ENCODE measurements around the gene GALR2. TPM values are rescaled to one million over a fixed set of nuclear protein-coding genes. Genes with fewer than 3 reads are reported as not detected.
"Not testable (repeated sequence)": the region's sequence is repeated elsewhere in the genome, so short reads cannot be mapped to it uniquely, and the experiment has no call there.

GALR2 gene
- total and polyA plus RNA-seq, 8 donors: 0.12 to 0.23 (median 0.21) TPM; not detected in 5

DNA sequence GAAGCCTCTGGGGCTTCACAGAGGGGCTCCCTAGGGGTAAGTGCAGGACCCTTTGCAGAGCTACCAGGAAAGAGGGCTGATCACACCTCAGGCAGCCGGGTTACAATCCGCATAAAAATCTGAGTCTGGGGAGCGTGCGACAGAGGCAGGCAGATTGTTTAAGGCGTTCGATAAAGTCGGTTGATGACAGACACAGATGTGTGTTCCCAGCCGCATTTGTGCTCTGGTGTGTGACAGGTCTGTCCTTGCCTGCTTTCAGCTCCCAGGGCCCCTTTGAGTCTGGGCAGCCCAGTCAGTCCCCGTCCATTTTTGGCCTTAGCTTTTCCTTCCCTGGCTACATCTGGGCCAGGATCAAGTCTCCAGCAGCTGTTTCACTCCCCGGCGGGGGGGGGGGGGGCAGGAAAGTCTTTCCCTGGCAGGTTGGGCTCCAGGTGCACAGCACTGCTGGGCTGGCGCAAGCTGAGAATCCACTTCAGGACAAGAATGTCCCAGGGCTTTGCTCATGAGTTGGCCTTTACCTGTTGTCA, 3.1 kb downstream of the GALR2 start:
- Histone ChIP-seq H3K4me3 (no peak overlapping the region), H3K4me1 (peaks cover 11 to 49% of the 10 kb centered on the region in 2 donors), H3K27me3 (peaks cover 67 to 75% of the 10 kb centered on the region in 2 donors), H3K9me3 (no peaks in the 10 kb centered on the region), H3K36me3 (peaks cover 0 to 11% of the 10 kb centered on the region in 2 donors), H3K27ac (no peak overlapping the region)
- DNase-seq (no peak), ATAC-seq (peak; percentile 17)
- intact Hi-C loops (cut with DNase I): no loop called here
- TF ChIP-seq, protein P1, sequence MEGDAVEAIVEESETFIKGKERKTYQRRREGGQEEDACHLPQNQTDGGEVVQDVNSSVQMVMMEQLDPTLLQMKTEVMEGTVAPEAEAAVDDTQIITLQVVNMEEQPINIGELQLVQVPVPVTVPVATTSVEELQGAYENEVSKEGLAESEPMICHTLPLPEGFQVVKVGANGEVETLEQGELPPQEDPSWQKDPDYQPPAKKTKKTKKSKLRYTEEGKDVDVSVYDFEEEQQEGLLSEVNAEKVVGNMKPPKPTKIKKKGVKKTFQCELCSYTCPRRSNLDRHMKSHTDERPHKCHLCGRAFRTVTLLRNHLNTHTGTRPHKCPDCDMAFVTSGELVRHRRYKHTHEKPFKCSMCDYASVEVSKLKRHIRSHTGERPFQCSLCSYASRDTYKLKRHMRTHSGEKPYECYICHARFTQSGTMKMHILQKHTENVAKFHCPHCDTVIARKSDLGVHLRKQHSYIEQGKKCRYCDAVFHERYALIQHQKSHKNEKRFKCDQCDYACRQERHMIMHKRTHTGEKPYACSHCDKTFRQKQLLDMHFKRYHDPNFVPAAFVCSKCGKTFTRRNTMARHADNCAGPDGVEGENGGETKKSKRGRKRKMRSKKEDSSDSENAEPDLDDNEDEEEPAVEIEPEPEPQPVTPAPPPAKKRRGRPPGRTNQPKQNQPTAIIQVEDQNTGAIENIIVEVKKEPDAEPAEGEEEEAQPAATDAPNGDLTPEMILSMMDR (IDR thresholded peaks at IDR 0.05): no peak

DNA sequence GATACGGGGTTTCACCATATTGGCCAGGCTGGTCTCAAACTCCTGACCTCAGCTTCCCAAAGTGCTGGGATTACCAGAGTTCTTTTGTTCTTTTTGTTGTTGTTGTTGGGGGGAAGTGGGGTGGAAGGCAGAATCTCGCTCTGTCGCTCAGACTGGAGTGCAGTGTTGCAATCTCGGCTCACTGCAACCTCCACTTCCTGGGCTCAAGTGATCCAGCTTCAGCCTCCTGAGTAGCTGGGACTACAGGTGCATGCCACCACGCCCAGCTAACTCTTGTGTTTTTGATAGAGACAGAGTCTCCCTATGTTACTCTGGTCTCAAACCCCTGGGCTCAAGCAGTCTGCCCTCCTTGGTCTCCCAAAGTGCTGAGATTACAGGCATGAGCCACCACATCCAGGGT, 3.8 kb downstream of the GALR2 start:
- H3K36me3 ChIP-seq: peaks cover 0 to 19% of the 10 kb centered on the region in 2 donors
- H3K9me3 ChIP-seq; DNase-seq; H3K4me3 ChIP-seq; H3K27ac ChIP-seq; intact Hi-C loops (cut with DNase I); ATAC-seq: not testable (repeated sequence)
- H3K27me3 ChIP-seq: peaks cover 66 to 74% of the 10 kb centered on the region in 2 donors
- peaks cover 11 to 44% of the 10 kb centered on the region in 2 donors for H3K4me1 ChIP-seq

DNA sequence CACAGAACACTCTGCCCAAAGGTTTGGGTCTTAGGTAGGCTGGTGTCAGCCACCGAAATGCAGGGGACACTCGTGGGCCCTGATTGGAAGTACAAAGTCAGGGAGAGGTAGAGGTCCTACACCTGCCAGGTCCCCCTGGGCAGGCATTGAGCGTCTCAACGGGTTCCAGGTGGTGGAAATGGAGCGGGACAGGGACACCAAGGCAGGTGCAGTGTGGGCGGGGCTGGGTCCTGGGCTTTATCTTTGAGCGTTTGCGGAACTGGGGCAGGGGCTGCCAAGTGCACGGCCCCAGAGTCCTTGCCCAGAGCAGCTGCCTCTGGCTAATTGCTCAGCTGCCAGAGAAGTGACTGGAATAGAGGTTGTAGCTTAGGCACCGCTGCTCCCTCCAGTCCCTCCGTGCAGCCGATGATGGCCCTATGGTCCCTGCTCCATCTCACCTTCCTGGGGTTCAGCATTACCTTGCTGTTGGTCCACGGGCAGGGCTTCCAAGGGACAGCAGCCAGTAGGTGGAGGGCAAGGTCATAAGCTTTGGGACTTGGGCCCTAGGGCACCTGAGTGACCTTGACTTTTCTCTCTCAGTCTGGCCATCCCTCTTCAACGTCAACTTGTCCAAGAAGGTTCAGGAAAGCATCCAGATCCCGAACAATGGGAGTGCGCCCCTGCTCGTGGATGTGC, 4.4 kb downstream of the GALR2 start, which contains the start of gene ZACN:
ZACN (plus strand) TSS at position 323 of the 675 bp plus-strand sequence; CDS start at position 406, 83 bp downstream.
- TF ChIP-seq, protein P1 (IDR thresholded peaks at IDR 0.05): no peak
- peaks cover 11 to 43% of the 10 kb centered on the region in 2 donors for H3K4me1 ChIP-seq
- peaks cover 60 to 67% of the 10 kb centered on the region in 2 donors for H3K27me3 ChIP-seq

DNA sequence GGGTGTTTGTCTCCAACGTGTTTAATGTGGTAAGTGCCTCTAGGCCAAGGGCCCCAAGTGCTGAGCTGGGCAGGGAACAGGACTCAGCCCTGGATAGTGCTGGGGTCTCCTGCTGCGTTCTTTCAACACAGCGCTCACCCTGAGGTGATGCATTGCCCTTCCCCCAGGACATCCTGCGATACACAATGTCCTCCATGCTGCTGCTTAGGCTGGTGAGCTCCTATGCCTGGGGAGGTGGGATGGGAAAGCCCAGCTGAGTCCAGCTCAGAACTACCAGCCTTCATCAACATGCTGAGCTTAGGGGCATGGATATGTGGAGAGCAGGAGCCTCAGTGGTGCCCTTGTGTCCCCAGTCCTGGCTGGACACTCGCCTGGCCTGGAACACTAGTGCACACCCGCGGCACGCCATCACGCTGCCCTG, 5.0 kb downstream of the GALR2 start:
- ATAC-seq (no peak), DNase-seq (no peak)
- TF ChIP-seq, protein P1 (IDR thresholded peaks at IDR 0.05): no peak
- intact Hi-C loops (cut with DNase I): no loop called here
- Histone ChIP-seq H3K9me3 (no peaks in the 10 kb centered on the region), H3K27me3 (peaks cover 55 to 62% of the 10 kb centered on the region in 2 donors), H3K36me3 (peaks cover 0 to 30% of the 10 kb centered on the region in 2 donors), H3K4me3 (no peak overlapping the region), H3K4me1 (peaks cover 7 to 38% of the 10 kb centered on the region in 2 donors), H3K27ac (no peak overlapping the region)

More for the DNA sequence above, 4.4 kb downstream of the GALR2 start, which contains the start of gene ZACN:
- H3K4me3 ChIP-seq: no peak within 1 kb of the TSS
- DNase-seq: no peak
- no peaks in the 10 kb centered on the region for H3K9me3 ChIP-seq
- no peak for ATAC-seq
- peaks cover 0 to 25% of the 10 kb centered on the region in 2 donors for H3K36me3 ChIP-seq
- intact Hi-C loops (cut with DNase I): no loop called here
- H3K27ac ChIP-seq: no peak within 1 kb of the TSS

DNA sequence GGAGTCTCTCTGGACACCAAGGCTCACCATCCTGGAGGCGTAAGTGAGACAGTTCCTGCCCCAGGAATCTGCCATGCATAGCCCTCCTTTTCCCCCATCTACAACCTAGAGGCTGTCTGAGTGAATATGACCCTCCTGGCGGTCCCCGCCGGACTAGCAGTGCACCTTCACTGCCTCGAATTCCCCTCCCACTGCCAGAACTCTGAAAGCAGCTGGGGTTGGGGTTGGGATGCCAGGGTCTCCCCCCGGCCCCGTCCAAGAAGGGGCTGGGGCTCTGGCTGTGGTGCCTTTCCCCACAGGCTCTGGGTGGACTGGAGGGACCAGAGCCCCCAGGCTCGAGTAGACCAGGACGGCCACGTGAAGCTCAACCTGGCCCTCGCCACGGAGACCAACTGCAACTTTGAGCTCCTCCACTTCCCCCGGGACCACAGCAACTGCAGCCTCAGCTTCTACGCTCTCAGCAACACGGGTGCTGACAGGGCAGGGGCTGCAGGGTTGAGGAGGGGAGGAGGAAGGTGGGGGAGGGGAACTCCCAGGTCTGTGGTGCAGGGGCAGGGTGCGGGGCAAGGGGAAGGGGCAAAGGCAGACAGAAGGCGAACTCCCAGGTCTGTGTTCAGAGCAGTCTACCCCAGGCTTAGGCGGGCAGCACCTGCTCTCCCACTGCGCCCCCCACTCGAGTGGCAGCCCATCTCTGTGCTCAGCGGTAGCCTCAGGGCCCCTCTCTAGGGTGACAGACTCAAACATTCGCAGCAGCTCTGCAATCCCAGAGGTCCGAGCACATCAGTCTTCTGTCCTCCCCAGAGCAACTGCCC, 5.6 kb downstream of the GALR2 start:
- H3K4me1 ChIP-seq: peaks cover 3 to 32% of the 10 kb centered on the region in 2 donors
- ATAC-seq: no peak
- TF ChIP-seq, protein P1 (IDR thresholded peaks at IDR 0.05): no peak
- H3K27me3 ChIP-seq: peaks cover 49 to 56% of the 10 kb centered on the region in 2 donors
- no peak for DNase-seq
- no peak overlapping the region for H3K4me3 ChIP-seq
- H3K9me3 ChIP-seq: no peaks in the 10 kb centered on the region
- no peak overlapping the region for H3K27ac ChIP-seq
- H3K36me3 ChIP-seq: peaks cover 2 to 37% of the 10 kb centered on the region in 2 donors
- intact Hi-C loops (cut with DNase I): no loop called here
